ENCODE data around the gene TMED10. TPM values are rescaled to one million over a fixed set of nuclear protein-coding genes. Genes with fewer than 3 reads are reported as not detected.

Gene TMED10
- total and polyA plus RNA-seq, 2 donors (not counting 1 experiment from before 2014, with no cell fraction given) = 223 to 333 TPM

DNA sequence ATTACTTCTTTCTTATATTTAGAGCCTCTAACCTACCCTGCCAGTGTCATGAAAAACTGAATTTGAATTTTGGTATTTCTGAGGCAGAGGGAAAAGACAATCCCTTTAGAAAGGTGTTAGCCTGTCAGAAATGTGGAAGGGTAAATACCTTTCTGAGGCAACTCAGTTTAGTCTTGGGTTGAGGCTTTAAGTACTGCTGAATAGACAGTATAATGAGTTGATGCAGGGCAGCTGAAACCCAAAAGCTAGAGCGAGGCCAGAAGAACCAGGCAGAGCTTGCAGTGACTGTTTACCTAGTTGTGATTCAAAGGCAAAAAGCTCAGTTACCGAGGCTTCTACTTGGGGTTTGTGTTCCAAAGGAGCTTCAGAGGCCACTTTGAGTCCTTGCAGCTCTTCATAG is 88.3 kb downstream of the TMED10 start:
- DNase-seq (ENCODE audit: low read depth in 2 of 2) = no peak
- H3K4me1 ChIP-seq (ENCODE audit: control insufficient read depth, extremely low read depth, insufficient read depth, low read length) = no peaks in the 10 kb centered on the region
- H3K27me3 ChIP-seq (ENCODE audit: control insufficient read depth, insufficient read depth, low read length) = no peaks in the 10 kb centered on the region
- no peaks in the 10 kb centered on the region for H4K20me1 ChIP-seq (ENCODE audit: control insufficient read depth, extremely low read depth, insufficient read depth, low read length)
- no peaks in the 10 kb centered on the region for H3K9me3 ChIP-seq (ENCODE audit: control insufficient read depth, insufficient read depth, low read depth, low read length)
- H3K36me3 ChIP-seq (ENCODE audit: control insufficient read depth, insufficient read depth, low read length) = peaks cover 6% of the 10 kb centered on the region
- no peak overlapping the region for H3K27ac ChIP-seq (ENCODE audit: insufficient read depth, low read length)
- H3K79me2 ChIP-seq (ENCODE audit: control insufficient read depth, insufficient read depth, low read length) = no peaks in the 10 kb centered on the region
- H3K4me3 ChIP-seq (replicated peaks in 1 of 4; ENCODE audit: control extremely low read depth in 1 of 4, insufficient read depth in 1 of 4, low read depth in 3 of 4, low read length in 4 of 4) = no peak overlapping the region
- no peak overlapping the region for H3K4me2 ChIP-seq (ENCODE audit: extremely low read depth, insufficient read depth, low read length)
- no peak overlapping the region for H2AFZ ChIP-seq (ENCODE audit: low read length)
- TF ChIP-seq, protein P1, sequence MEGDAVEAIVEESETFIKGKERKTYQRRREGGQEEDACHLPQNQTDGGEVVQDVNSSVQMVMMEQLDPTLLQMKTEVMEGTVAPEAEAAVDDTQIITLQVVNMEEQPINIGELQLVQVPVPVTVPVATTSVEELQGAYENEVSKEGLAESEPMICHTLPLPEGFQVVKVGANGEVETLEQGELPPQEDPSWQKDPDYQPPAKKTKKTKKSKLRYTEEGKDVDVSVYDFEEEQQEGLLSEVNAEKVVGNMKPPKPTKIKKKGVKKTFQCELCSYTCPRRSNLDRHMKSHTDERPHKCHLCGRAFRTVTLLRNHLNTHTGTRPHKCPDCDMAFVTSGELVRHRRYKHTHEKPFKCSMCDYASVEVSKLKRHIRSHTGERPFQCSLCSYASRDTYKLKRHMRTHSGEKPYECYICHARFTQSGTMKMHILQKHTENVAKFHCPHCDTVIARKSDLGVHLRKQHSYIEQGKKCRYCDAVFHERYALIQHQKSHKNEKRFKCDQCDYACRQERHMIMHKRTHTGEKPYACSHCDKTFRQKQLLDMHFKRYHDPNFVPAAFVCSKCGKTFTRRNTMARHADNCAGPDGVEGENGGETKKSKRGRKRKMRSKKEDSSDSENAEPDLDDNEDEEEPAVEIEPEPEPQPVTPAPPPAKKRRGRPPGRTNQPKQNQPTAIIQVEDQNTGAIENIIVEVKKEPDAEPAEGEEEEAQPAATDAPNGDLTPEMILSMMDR (conservative IDR thresholded peaks at IDR 0.05 in 1 of 2, IDR thresholded peaks at IDR 0.05 in 1 of 2; ENCODE audit: low read depth in 1 of 2, low read length in 2 of 2) = no peak
- no peak for TF ChIP-seq EZH2 (IDR thresholded peaks at IDR 0.05; ENCODE audit: low read length, missing control alignments)
- H3K9ac ChIP-seq (ENCODE audit: insufficient read depth, low read length) = no peak overlapping the region

GRCh38 chr14:75084513-75084912 is 91.9 kb downstream of the TMED10 start:
- Histone ChIP-seq H2AFZ (ENCODE audit: low read length) (no peak overlapping the region), H4K20me1 (ENCODE audit: control insufficient read depth, extremely low read depth, insufficient read depth, low read length) (no peaks in the 10 kb centered on the region), H3K9ac (ENCODE audit: insufficient read depth, low read length) (no peak overlapping the region), H3K27me3 (ENCODE audit: control insufficient read depth, insufficient read depth, low read length) (no peaks in the 10 kb centered on the region), H3K36me3 (ENCODE audit: control insufficient read depth, insufficient read depth, low read length) (peaks cover 6% of the 10 kb centered on the region), H3K9me3 (ENCODE audit: control insufficient read depth, insufficient read depth, low read depth, low read length) (no peaks in the 10 kb centered on the region), H3K4me1 (ENCODE audit: control insufficient read depth, extremely low read depth, insufficient read depth, low read length) (no peaks in the 10 kb centered on the region), H3K4me2 (ENCODE audit: extremely low read depth, insufficient read depth, low read length) (no peak overlapping the region), H3K4me3 (replicated peaks in 1 of 4; ENCODE audit: control extremely low read depth in 1 of 4, insufficient read depth in 1 of 4, low read depth in 3 of 4, low read length in 4 of 4) (no peak overlapping the region), H3K79me2 (ENCODE audit: control insufficient read depth, insufficient read depth, low read length) (no peaks in the 10 kb centered on the region), H3K27ac (ENCODE audit: insufficient read depth, low read length) (no peak overlapping the region)
- no peak for TF ChIP-seq EZH2 (IDR thresholded peaks at IDR 0.05; ENCODE audit: low read length, missing control alignments)
- TF ChIP-seq, protein P1 (conservative IDR thresholded peaks at IDR 0.05 in 1 of 2, IDR thresholded peaks at IDR 0.05 in 1 of 2; ENCODE audit: low read depth in 1 of 2, low read length in 2 of 2) = no peak
- no peak for DNase-seq (ENCODE audit: low read depth in 2 of 2)

DNA sequence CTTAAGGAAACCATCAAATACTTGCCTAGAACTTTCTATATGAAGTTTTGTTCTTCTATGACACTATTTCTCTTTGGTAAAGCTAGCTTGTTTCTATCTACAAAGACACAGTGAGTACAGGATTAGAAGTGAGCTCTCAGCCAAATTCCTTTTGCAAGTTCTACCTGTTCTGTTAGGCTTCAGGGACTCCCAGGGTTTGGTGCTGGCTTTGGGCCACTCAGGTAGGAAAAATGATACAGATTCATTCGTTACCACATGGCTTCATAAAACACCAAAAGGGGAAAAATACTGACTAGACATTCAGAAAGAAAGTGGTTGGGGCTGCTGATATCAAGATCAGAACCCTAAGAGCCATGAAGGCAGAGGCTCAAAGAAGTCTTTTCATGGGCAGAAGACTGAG is 93.1 kb downstream of the TMED10 start:
- Histone ChIP-seq H3K4me2 (ENCODE audit: extremely low read depth, insufficient read depth, low read length) (no peak overlapping the region), H3K4me1 (ENCODE audit: control insufficient read depth, extremely low read depth, insufficient read depth, low read length) (no peaks in the 10 kb centered on the region), H4K20me1 (ENCODE audit: control insufficient read depth, extremely low read depth, insufficient read depth, low read length) (no peaks in the 10 kb centered on the region), H3K4me3 (replicated peaks in 1 of 4; ENCODE audit: control extremely low read depth in 1 of 4, insufficient read depth in 1 of 4, low read depth in 3 of 4, low read length in 4 of 4) (no peak overlapping the region), H3K36me3 (ENCODE audit: control insufficient read depth, insufficient read depth, low read length) (peaks cover 6% of the 10 kb centered on the region), H2AFZ (ENCODE audit: low read length) (no peak overlapping the region), H3K27ac (ENCODE audit: insufficient read depth, low read length) (no peak overlapping the region), H3K9ac (ENCODE audit: insufficient read depth, low read length) (no peak overlapping the region), H3K79me2 (ENCODE audit: control insufficient read depth, insufficient read depth, low read length) (no peaks in the 10 kb centered on the region), H3K9me3 (ENCODE audit: control insufficient read depth, insufficient read depth, low read depth, low read length) (no peaks in the 10 kb centered on the region), H3K27me3 (ENCODE audit: control insufficient read depth, insufficient read depth, low read length) (no peaks in the 10 kb centered on the region)
- no peak for DNase-seq (ENCODE audit: low read depth in 2 of 2)
- no peak for TF ChIP-seq EZH2 (IDR thresholded peaks at IDR 0.05; ENCODE audit: low read length, missing control alignments)
- TF ChIP-seq, protein P1 (conservative IDR thresholded peaks at IDR 0.05 in 1 of 2, IDR thresholded peaks at IDR 0.05 in 1 of 2; ENCODE audit: low read depth in 1 of 2, low read length in 2 of 2) = no peak
